Neutrophil (primary cell): Measurements from ENCODE around the gene TPK1.

Experiments
- H3K27ac ChIP-seq: fragments of 200-600 bp; sonication (generic); 2 replicates; pipeline ENCODE4 v1.5.1; 2016; ENCODE audit warnings: mild to moderate bottlenecking, moderate library complexity
- H3K27me3 ChIP-seq: fragments of 200-600 bp; sonication (generic); 2 replicates; pipeline ENCODE4 v1.6.0; 2016; ENCODE audit warnings: mild to moderate bottlenecking
- H3K36me3 ChIP-seq: fragments of 200-600 bp; sonication (generic); 2 replicates; pipeline ENCODE4 v1.5.1; 2017
- H3K4me1 ChIP-seq, 2 experiments: fragments of 200-600 bp in 1 of 2; sonication (generic) in 1 of 2; 1 replicate in 1 of 2; 2 replicates in 1 of 2; pipeline versions ENCODE4 v1.5.1 to v1.6.1; 2013 to 2016; ENCODE audit warnings: low read depth in 1 of 2, low read length in 1 of 2, mild to moderate bottlenecking in 1 of 2, moderate library complexity in 1 of 2; ENCODE audit not compliant: control insufficient read depth in 1 of 2, insufficient read depth in 1 of 2
- H3K4me3 ChIP-seq, 2 experiments: fragments of 200-600 bp in 1 of 2; sonication (generic) in 1 of 2; 1 replicate in 1 of 2; 2 replicates in 1 of 2; pipeline ENCODE4 v1.5.1; 2013 to 2016; ENCODE audit warnings: low read depth in 1 of 2, low read length in 1 of 2, mild to moderate bottlenecking in 1 of 2, moderate library complexity in 1 of 2
- H3K9me3 ChIP-seq: fragments of 200-600 bp; sonication (generic); 2 replicates; pipeline ENCODE4 v1.5.1; 2016
- TF ChIP-seq, protein P1 (sequence below): fragments of 200-600 bp; sonication (generic); IDR thresholded peaks from 2 replicates; pipeline ENCODE4 v1.5.1; 2016; ENCODE audit warnings: antibody characterized with exemption

The TPK1 gene

DNA sequence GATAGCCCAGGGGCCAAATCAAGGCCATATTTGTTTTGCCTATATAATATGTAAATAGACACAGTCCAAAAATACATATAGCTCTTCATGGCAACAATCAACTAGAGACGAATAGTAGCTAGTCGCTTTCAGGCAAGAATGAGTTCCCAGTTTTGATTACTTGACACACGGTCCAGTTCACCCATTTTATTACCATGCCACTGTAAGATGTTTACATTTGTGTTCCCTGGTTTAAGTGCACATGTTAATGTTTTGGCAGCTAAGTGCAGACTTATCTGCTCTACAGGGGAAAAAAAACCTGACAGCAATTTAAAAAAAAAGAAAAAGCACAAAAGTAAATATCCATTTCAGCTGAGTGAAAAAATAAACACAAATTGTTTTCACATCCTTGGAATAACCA, 213.1 kb downstream of the TPK1 start:
- TF ChIP-seq, protein P1, sequence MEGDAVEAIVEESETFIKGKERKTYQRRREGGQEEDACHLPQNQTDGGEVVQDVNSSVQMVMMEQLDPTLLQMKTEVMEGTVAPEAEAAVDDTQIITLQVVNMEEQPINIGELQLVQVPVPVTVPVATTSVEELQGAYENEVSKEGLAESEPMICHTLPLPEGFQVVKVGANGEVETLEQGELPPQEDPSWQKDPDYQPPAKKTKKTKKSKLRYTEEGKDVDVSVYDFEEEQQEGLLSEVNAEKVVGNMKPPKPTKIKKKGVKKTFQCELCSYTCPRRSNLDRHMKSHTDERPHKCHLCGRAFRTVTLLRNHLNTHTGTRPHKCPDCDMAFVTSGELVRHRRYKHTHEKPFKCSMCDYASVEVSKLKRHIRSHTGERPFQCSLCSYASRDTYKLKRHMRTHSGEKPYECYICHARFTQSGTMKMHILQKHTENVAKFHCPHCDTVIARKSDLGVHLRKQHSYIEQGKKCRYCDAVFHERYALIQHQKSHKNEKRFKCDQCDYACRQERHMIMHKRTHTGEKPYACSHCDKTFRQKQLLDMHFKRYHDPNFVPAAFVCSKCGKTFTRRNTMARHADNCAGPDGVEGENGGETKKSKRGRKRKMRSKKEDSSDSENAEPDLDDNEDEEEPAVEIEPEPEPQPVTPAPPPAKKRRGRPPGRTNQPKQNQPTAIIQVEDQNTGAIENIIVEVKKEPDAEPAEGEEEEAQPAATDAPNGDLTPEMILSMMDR = no peak
- H3K4me3 ChIP-seq = no peak overlapping the region
- no peaks in the 10 kb centered on the region for H3K36me3 ChIP-seq
- H3K27me3 ChIP-seq = no peaks in the 10 kb centered on the region
- H3K9me3 ChIP-seq = no peaks in the 10 kb centered on the region
- no peak overlapping the region for H3K27ac ChIP-seq
- no peaks in the 10 kb centered on the region for H3K4me1 ChIP-seq

DNA sequence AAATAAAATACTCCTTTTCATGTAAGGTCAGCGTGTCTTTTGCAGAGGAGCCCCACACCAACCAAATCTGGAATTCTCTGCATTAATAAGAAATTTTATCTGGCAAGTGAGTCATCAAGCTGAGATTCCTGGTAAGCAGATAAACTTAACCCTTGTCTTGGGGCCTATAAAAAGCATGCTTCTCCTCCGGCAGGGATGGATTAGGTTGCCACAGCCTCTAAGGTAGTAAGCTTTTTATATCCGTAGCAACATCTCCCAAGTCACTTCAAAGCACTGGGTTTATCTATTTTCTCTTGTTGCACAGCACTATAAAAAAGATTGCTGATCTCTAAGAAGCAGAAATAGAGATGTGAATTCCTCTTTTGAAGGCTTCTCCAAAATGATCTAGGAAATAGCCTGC, 229.6 kb downstream of the TPK1 start:
- TF ChIP-seq, protein P1 = no peak
- no peak overlapping the region for H3K4me3 ChIP-seq
- H3K27me3 ChIP-seq = no peaks in the 10 kb centered on the region
- no peaks in the 10 kb centered on the region for H3K9me3 ChIP-seq
- H3K27ac ChIP-seq = no peak overlapping the region
- no peaks in the 10 kb centered on the region for H3K36me3 ChIP-seq
- H3K4me1 ChIP-seq = no peaks in the 10 kb centered on the region

DNA sequence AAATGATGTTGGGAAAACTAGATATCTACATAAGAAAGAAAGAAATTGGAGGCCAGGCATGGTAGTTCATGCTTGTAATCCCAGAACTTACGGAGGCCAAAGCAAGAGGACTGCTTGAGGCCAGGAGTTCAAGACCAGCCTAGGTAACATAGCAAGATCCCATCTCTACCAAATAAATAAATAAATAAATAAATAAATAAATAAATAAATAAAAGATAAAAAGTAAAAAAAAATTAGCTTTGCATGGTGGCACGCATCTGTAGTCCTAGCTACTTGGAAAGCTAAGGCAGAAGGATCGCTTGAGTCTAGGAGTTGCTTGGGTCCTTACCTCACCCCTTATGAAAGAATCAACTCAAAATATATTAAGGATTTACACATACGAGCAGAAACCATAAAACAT, 238.9 kb downstream of the TPK1 start:
- H3K9me3 ChIP-seq = no peaks in the 10 kb centered on the region
- TF ChIP-seq, protein P1 = no peak
- H3K36me3 ChIP-seq = no peaks in the 10 kb centered on the region
- H3K4me1 ChIP-seq = no peaks in the 10 kb centered on the region
- no peak overlapping the region for H3K4me3 ChIP-seq
- no peaks in the 10 kb centered on the region for H3K27me3 ChIP-seq
- H3K27ac ChIP-seq = no peak overlapping the region

DNA sequence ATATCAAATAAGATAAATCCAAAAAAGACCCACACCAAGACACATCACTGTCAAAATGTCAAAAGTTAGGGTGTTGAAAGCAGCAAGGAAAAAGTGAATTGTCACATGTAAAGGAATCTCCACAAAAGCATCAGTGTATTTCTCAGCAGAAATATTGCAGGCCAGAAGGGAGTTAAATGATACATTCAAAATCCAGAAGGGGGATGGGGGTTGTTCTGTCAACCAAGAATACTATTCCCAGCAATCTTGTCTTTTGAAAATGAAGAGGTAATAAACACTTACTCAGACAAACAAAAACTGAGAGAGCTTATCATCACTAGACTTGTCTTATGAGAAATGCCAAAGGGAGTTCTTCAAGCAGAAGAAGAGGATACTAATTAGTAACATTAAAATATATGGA, 241.3 kb downstream of the TPK1 start:
- Histone ChIP-seq H3K27me3 (no peaks in the 10 kb centered on the region), H3K27ac (no peak overlapping the region), H3K36me3 (no peaks in the 10 kb centered on the region), H3K4me1 (no peaks in the 10 kb centered on the region), H3K4me3 (no peak overlapping the region), H3K9me3 (no peaks in the 10 kb centered on the region)
- TF ChIP-seq, protein P1 = no peak

DNA sequence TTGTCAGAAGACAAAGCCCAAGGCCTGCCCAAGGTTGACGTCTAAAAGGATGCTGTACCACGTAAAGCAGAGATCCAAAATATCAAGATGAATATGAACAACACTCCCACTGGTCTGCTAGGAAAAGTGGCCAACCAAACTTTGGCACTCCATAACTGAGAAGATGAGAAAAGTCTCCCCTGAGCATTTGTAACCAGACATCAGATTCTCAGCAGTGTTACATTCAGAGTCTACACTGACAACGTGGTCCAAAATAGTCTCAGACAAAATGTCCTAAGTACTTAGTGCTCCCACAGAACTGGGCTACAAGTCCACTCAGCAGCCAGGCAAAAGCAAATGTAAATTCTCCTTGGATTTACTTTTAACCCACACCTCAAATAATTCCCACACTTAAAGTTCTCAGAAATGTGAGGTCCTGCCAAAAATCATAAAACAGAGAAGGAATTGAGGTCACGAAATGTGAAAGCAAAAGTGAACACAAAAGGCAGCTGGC, 247.2 kb downstream of the TPK1 start:
- no peaks in the 10 kb centered on the region for H3K36me3 ChIP-seq
- no peak overlapping the region for H3K27ac ChIP-seq
- no peaks in the 10 kb centered on the region for H3K27me3 ChIP-seq
- H3K4me3 ChIP-seq = no peak overlapping the region
- no peaks in the 10 kb centered on the region for H3K4me1 ChIP-seq
- no peaks in the 10 kb centered on the region for H3K9me3 ChIP-seq
- TF ChIP-seq, protein P1 = no peak

DNA sequence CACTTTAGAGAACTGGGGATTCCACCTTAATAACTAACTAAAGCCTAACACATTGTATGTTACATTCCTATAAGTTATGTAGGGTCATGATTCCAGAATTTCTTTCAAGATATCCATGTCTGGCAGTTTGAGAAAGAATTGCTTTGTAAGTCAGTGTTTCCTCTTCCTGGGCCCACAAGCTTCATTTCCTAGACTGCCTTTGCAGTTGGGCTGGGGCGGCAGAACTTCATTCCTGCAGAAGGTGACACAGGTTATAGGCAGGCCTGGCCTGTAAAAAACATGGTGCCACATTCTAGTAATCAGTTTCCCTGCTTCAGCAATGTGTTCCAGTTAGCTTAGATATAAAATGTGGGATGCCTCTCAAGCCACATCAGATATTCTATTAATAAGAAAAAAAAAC, 248.2 kb downstream of the TPK1 start:
- Histone ChIP-seq H3K4me1 (no peaks in the 10 kb centered on the region), H3K36me3 (no peaks in the 10 kb centered on the region), H3K27ac (no peak overlapping the region), H3K9me3 (no peaks in the 10 kb centered on the region), H3K27me3 (no peaks in the 10 kb centered on the region), H3K4me3 (no peak overlapping the region)
- TF ChIP-seq, protein P1 = no peak
